ENCODE measurements around the gene DPYD.

DPYD gene

GRCh38 chr1:97112442-97112841 lies 808.4 kb downstream of the DPYD start:
- H3K27me3 ChIP-seq (replicated peaks; ENCODE audit: control insufficient read depth, insufficient read depth, low read length) = no peaks in the 10 kb centered on the region
- no peak for DNase-seq (ENCODE audit: extremely low read depth, insufficient read length)
- H3K36me3 ChIP-seq (ENCODE audit: control insufficient read depth, insufficient read depth, low read length) = no peaks in the 10 kb centered on the region
- TF ChIP-seq CTCF (IDR thresholded peaks at IDR 0.05; ENCODE audit: insufficient read depth, low read length, poor library complexity, severe bottlenecking) = no peak
- no peak overlapping the region for H3K4me3 ChIP-seq (replicated peaks; ENCODE audit: low read depth, low read length)

GRCh38 chr1:97108179-97108578 lies 812.7 kb downstream of the DPYD start:
- DNase-seq (ENCODE audit: extremely low read depth, insufficient read length) = no peak
- H3K27me3 ChIP-seq (replicated peaks; ENCODE audit: control insufficient read depth, insufficient read depth, low read length) = no peaks in the 10 kb centered on the region
- no peaks in the 10 kb centered on the region for H3K36me3 ChIP-seq (ENCODE audit: control insufficient read depth, insufficient read depth, low read length)
- no peak for TF ChIP-seq CTCF (IDR thresholded peaks at IDR 0.05; ENCODE audit: insufficient read depth, low read length, poor library complexity, severe bottlenecking)
- H3K4me3 ChIP-seq (replicated peaks; ENCODE audit: low read depth, low read length) = no peak overlapping the region

- Histone ChIP-seq H3K36me3 (ENCODE audit: control insufficient read depth, insufficient read depth, low read length) (no peaks in the 10 kb centered on the region), H3K27me3 (replicated peaks; ENCODE audit: control insufficient read depth, insufficient read depth, low read length) (no peaks in the 10 kb centered on the region), H3K4me3 (replicated peaks; ENCODE audit: low read depth, low read length) (no peak overlapping the region)
- no peak for TF ChIP-seq CTCF (IDR thresholded peaks at IDR 0.05; ENCODE audit: insufficient read depth, low read length, poor library complexity, severe bottlenecking)
- no peak for DNase-seq (ENCODE audit: extremely low read depth, insufficient read length)
These were observed 815.3 kb downstream of the DPYD start for GRCh38 chr1:97105531-97105930.

- H3K4me3 ChIP-seq (replicated peaks; ENCODE audit: low read depth, low read length) = no peak overlapping the region
- DNase-seq (ENCODE audit: extremely low read depth, insufficient read length) = no peak
- H3K27me3 ChIP-seq (replicated peaks; ENCODE audit: control insufficient read depth, insufficient read depth, low read length) = no peaks in the 10 kb centered on the region
- no peak for TF ChIP-seq CTCF (IDR thresholded peaks at IDR 0.05; ENCODE audit: insufficient read depth, low read length, poor library complexity, severe bottlenecking)
- H3K36me3 ChIP-seq (ENCODE audit: control insufficient read depth, insufficient read depth, low read length) = no peaks in the 10 kb centered on the region
These were observed 819.3 kb downstream of the DPYD start for GRCh38 chr1:97101509-97101908.

- Histone ChIP-seq H3K27me3 (replicated peaks; ENCODE audit: control insufficient read depth, insufficient read depth, low read length) (no peaks in the 10 kb centered on the region), H3K4me3 (replicated peaks; ENCODE audit: low read depth, low read length) (no peak overlapping the region), H3K36me3 (ENCODE audit: control insufficient read depth, insufficient read depth, low read length) (no peaks in the 10 kb centered on the region)
- no peak for DNase-seq (ENCODE audit: extremely low read depth, insufficient read length)
- no peak for TF ChIP-seq CTCF (IDR thresholded peaks at IDR 0.05; ENCODE audit: insufficient read depth, low read length, poor library complexity, severe bottlenecking)
These were observed 823.4 kb downstream of the DPYD start for GRCh38 chr1:97097404-97097925.

- no peaks in the 10 kb centered on the region for H3K27me3 ChIP-seq (replicated peaks; ENCODE audit: control insufficient read depth, insufficient read depth, low read length)
These were observed 825.1 kb downstream of the DPYD start for GRCh38 chr1:97095764-97096163.

More at GRCh38 chr1:97095764-97096163, 825.1 kb downstream of the DPYD start:
- DNase-seq (ENCODE audit: extremely low read depth, insufficient read length) = no peak
- no peak for TF ChIP-seq CTCF (IDR thresholded peaks at IDR 0.05; ENCODE audit: insufficient read depth, low read length, poor library complexity, severe bottlenecking)
- no peak overlapping the region for H3K4me3 ChIP-seq (replicated peaks; ENCODE audit: low read depth, low read length)
- H3K36me3 ChIP-seq (ENCODE audit: control insufficient read depth, insufficient read depth, low read length) = no peaks in the 10 kb centered on the region
